Progenitor cell of endocrine pancreas (in vitro differentiated cells): Measurements from ENCODE around the gene TNPO1. TPM values are rescaled to one million over a fixed set of nuclear protein-coding genes. Genes with fewer than 3 reads are reported as not detected.

Source experiments
- DNase-seq: peaks from one replicate; pipeline ENCODE4 v3.0.0; 2021; ENCODE audit warnings: low spot score; ENCODE audit not compliant: unreplicated experiment
- H3K27ac Mint-ChIP-seq: 2 replicates; pipeline ENCODE4 v1.8.0; 2021; ENCODE audit warnings: mild to moderate bottlenecking, moderate library complexity, mixed read lengths
- H3K27me3 Mint-ChIP-seq: 2 replicates; pipeline ENCODE4 v1.8.0; 2021; ENCODE audit warnings: mixed read lengths
- H3K36me3 Mint-ChIP-seq: 2 replicates; pipeline ENCODE4 v1.8.0; 2022; ENCODE audit warnings: mixed read lengths; ENCODE audit not compliant: insufficient read depth
- H3K4me1 Mint-ChIP-seq: 2 replicates; pipeline ENCODE4 v1.8.0; 2021; ENCODE audit warnings: low read depth, mixed read lengths
- H3K4me3 Mint-ChIP-seq: 2 replicates; pipeline ENCODE4 v1.8.0; 2021; ENCODE audit warnings: low read depth, mild to moderate bottlenecking, moderate library complexity, mixed read lengths
- H3K9me3 Mint-ChIP-seq: 2 replicates; pipeline ENCODE4 v1.8.0; 2021; ENCODE audit warnings: low read depth, mixed read lengths
- total RNA-seq: library from RNA; stranded (reverse); gene quantifications from 2 replicates; pipeline ENCODE4 v1.2.1, GENCODE V29; 2021
- TF ChIP-seq, protein P1 (sequence below): fragments of 200-600 bp; sonication (generic); IDR thresholded peaks from one replicate; pipeline ENCODE4 v1.5.0; 2021; ENCODE audit warnings: antibody characterized with exemption, mild to moderate bottlenecking; ENCODE audit not compliant: unreplicated experiment

TNPO1 gene
- total RNA-seq, 1 donor from 2014 or later, result 149 TPM

DNA sequence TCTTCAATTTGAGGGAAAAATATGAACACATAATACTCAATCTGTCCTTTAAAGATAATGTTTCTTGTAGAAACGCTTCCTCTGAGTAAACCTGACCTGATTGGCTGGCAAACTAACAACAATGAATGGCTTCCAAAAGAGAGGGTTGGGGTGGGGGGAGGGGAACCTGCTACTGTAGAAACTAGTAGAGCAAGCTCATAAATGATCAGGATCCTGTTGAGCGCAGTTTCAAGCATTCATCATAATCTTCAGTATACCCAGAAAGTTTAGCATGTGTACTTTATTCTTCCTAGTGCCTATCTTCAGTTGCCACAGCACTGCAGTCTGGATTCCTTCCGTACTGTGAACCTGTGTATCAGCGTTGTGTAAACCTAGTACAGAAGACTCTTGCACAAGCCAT, 76.4 kb downstream of the TNPO1 start:
- Mint-ChIP-seq H3K4me3 (no peak overlapping the region), H3K27ac (no peak overlapping the region), H3K36me3 (peaks cover 42% of the 10 kb centered on the region), H3K27me3 (no peaks in the 10 kb centered on the region), H3K9me3 (no peaks in the 10 kb centered on the region), H3K4me1 (peaks cover 8% of the 10 kb centered on the region)
- DNase-seq, result no peak
- TF ChIP-seq, protein P1, sequence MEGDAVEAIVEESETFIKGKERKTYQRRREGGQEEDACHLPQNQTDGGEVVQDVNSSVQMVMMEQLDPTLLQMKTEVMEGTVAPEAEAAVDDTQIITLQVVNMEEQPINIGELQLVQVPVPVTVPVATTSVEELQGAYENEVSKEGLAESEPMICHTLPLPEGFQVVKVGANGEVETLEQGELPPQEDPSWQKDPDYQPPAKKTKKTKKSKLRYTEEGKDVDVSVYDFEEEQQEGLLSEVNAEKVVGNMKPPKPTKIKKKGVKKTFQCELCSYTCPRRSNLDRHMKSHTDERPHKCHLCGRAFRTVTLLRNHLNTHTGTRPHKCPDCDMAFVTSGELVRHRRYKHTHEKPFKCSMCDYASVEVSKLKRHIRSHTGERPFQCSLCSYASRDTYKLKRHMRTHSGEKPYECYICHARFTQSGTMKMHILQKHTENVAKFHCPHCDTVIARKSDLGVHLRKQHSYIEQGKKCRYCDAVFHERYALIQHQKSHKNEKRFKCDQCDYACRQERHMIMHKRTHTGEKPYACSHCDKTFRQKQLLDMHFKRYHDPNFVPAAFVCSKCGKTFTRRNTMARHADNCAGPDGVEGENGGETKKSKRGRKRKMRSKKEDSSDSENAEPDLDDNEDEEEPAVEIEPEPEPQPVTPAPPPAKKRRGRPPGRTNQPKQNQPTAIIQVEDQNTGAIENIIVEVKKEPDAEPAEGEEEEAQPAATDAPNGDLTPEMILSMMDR, result no peak

DNA sequence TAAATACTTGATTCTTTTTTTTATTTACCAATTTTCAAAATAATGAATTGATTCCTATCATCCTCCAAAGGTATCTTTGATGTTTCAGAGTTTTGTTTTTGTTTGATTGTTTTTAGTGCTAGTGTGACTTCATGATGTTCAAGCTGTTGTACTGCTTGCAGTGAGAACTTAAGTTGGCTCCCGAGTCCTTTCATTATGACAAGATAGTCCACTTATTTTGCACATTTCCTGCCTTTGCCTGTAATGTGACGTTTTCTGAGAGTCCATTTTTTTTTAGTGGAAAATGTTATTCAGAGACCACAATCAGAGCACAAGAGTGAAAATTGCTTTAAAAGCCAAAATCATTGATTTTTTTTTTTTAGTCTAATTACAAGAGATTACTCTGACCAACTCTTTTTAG, 79.3 kb downstream of the TNPO1 start:
- TF ChIP-seq, protein P1, result no peak
- Mint-ChIP-seq H3K9me3 (no peaks in the 10 kb centered on the region), H3K27ac (no peak overlapping the region), H3K4me1 (peaks cover 8% of the 10 kb centered on the region), H3K27me3 (no peaks in the 10 kb centered on the region), H3K36me3 (peaks cover 36% of the 10 kb centered on the region), H3K4me3 (no peak overlapping the region)
- DNase-seq, result no peak

DNA sequence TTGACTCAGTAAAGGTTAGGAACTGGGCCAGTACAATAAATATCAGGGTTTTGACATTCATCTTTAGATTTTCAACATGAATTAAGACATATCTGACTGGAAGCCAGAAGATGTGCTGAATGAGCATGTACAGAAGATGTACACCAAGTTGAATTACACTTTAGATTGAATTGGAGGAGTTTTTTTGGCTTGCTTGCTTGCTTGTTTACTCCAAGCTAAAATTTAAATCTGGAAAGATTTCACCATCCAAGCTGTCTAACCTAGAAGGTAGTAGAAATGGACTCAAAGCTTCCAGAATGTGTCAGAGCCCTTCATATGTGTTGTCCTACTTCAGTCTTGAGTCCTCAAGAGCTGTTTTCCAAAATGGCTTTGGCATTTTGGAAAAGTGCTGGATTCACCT, 90.3 kb downstream of the TNPO1 start:
- Mint-ChIP-seq H3K4me3 (no peak overlapping the region), H3K4me1 (no peaks in the 10 kb centered on the region), H3K27me3 (no peaks in the 10 kb centered on the region), H3K9me3 (no peaks in the 10 kb centered on the region), H3K27ac (no peak overlapping the region), H3K36me3 (peaks cover 33% of the 10 kb centered on the region)
- TF ChIP-seq, protein P1, result no peak
- DNase-seq, result no peak

DNA sequence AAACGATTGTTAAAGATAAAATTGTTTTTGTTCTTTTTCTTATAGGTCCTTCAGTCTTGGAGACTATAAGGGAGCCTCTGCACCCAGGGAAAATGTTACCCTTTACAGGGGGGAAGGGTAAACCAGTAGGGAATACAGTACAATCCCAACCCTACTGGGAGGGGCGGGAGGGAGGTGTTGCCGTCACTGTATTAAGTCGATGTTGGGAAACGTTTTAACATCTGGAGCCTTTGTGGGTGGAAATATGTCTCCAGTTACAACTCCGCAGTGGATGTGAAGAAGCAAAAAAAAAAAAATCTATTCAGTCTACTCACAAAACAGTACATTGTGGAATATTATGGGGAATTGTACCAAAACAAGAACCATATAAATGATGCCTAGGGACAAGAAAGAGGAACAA, 92.2 kb downstream of the TNPO1 start:
- Mint-ChIP-seq H3K4me1 (no peaks in the 10 kb centered on the region), H3K9me3 (no peaks in the 10 kb centered on the region), H3K4me3 (no peak overlapping the region), H3K36me3 (peaks cover 27% of the 10 kb centered on the region), H3K27me3 (no peaks in the 10 kb centered on the region), H3K27ac (peak overlapping the region; percentile 42)
- DNase-seq, result no peak
- TF ChIP-seq, protein P1, result no peak

DNA sequence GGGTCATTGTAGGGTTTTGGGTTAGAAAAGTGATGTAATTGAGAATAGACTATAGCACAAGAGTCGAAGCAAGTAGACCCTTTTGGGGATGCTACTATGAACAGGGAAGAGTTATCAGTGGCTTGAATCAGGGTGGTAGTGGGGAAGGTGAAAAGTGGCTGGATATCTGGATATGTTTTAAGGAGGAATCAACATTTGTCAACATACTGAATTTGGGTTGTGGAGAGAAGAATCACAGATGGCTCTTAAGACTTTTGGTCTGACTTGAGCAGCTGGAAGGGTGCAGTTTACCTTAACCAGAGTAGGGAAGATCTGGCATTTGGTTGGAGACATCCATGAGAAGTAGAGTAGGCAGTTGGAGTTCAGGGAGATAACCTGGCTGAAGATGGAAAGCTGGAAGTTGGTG, 100.9 kb downstream of the TNPO1 start:
- TF ChIP-seq, protein P1, result no peak
- peaks cover 7% of the 10 kb centered on the region for H3K4me1 Mint-ChIP-seq
- DNase-seq, result no peak
- H3K36me3 Mint-ChIP-seq, result peaks cover 1% of the 10 kb centered on the region
- no peaks in the 10 kb centered on the region for H3K9me3 Mint-ChIP-seq
- H3K4me3 Mint-ChIP-seq, result no peak overlapping the region
- no peaks in the 10 kb centered on the region for H3K27me3 Mint-ChIP-seq
- no peak overlapping the region for H3K27ac Mint-ChIP-seq
